Effector memory CD4-positive, alpha-beta T cell (primary cell): ENCODE measurements around the gene FTO.

Experiments
- DNase-seq, 3 donors: peaks; one replicate each; pipeline ENCODE4 v3.0.0-alpha.2; 2020
- H3K27ac ChIP-seq: 2 replicates; pipeline ENCODE4 v1.7.0; 2013; ENCODE audit warnings: mild to moderate bottlenecking, low read length, moderate library complexity; ENCODE audit not compliant: insufficient read depth, poor library complexity, severe bottlenecking
- H3K27me3 ChIP-seq: replicated peaks from 2 replicates; pipeline ENCODE4 v1.7.0; 2013; ENCODE audit warnings: mild to moderate bottlenecking, low read length; ENCODE audit not compliant: insufficient read depth, control insufficient read depth, poor library complexity, severe bottlenecking
- H3K36me3 ChIP-seq: 2 replicates; pipeline ENCODE4 v1.7.0; 2013; ENCODE audit warnings: mild to moderate bottlenecking, low read length, moderate library complexity; ENCODE audit not compliant: control insufficient read depth, insufficient read depth
- H3K4me1 ChIP-seq: 2 replicates; pipeline ENCODE4 v1.7.0; 2013; ENCODE audit warnings: low read length, mild to moderate bottlenecking; ENCODE audit not compliant: control insufficient read depth, insufficient read depth, poor library complexity, severe bottlenecking
- H3K4me3 ChIP-seq: 2 replicates; pipeline ENCODE4 v1.7.0; 2013; ENCODE audit warnings: low read length, low read depth, mild to moderate bottlenecking; ENCODE audit not compliant: insufficient read depth, poor library complexity, severe bottlenecking
- H3K9me3 ChIP-seq: 2 replicates; pipeline ENCODE4 v1.7.0; 2013; ENCODE audit warnings: mild to moderate bottlenecking, low read length, moderate library complexity; ENCODE audit not compliant: control insufficient read depth

Gene FTO

DNA sequence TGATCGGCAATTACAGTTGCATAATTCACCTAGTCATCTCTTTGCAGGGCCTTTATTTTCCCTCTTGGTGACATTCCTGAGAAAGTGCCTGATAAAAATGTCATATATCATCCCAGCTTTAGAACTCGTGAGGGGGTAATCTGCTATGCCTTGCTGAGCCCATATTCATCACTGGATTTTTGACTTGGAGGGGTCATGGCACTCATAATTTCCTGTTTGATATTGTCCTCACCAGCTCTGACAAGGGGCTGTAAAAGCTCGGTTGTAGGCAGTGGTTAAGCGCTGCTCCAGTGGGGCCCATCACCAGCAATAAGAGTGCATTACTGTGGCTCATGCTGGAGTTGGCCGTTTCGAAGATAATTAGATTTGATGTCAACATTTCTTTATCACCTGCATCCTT is 355.4 kb downstream of the FTO start:
- Histone ChIP-seq H3K9me3 (no peaks in the 10 kb centered on the region), H3K4me1 (no peaks in the 10 kb centered on the region), H3K27ac (no peak overlapping the region), H3K27me3 (no peaks in the 10 kb centered on the region), H3K36me3 (no peaks in the 10 kb centered on the region), H3K4me3 (no peak overlapping the region)
- DNase-seq: no peak

DNA sequence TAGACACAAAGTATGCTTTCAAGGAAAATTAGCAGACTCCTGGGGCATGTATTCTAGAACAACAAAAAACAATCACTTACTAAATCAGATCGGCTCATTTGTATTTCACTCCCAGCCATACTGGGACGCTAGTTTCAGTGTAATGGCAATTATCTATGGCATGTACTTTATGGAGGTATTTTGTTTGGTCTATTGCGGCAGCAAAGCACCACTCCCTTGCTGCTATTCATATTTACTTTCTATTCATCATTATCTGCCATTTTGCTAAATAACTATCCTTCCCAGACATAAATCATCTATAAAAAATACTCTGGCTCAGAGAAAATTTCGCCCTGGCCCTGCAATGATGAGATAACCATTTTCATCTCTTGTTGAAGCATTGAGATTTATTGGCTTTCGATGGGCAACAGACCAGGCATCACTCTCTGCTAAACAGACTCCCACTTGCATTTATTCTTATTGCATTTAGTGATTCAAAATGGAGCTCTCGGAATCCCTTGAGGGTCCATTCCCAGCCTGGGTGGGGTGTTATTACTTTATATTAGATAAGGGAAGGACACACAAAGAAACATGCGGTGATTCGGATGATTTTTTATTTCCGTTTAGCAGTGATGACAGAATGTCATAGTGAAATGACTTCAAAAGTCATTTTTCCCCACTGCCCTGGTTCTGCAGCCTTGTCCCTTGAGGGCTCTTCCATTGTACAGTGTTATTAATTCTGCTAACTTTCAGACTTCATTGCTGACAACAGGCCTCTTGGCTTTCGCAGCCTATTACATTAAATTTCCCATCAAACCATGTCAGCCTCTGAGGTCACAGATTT is 356.9 kb downstream of the FTO start:
- H3K27me3 ChIP-seq: no peaks in the 10 kb centered on the region
- H3K27ac ChIP-seq: no peak overlapping the region
- DNase-seq: no peak
- H3K4me1 ChIP-seq: no peaks in the 10 kb centered on the region
- H3K4me3 ChIP-seq: no peak overlapping the region
- H3K36me3 ChIP-seq: no peaks in the 10 kb centered on the region
- H3K9me3 ChIP-seq: no peaks in the 10 kb centered on the region

DNA sequence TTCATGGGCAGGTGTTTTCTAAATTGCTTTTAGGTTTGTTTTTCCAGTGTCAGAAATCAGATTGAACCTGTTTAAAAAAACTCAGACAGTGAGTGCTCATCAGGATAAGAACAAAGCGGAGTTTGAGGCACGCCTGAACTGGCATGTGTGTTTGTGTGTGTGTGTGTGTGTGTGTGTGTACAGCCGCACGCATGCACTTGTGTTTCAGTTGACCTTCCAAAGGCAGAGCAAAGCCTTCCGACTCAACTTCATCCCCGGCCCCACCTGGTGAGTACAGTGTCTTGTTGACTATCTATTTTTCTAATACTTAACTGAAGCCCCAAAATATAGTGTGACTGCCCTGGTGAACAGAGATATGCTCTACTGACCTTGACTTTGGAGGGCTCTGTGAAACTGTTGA is 357.5 kb downstream of the FTO start:
- no peaks in the 10 kb centered on the region for H3K9me3 ChIP-seq
- no peaks in the 10 kb centered on the region for H3K4me1 ChIP-seq
- no peaks in the 10 kb centered on the region for H3K27me3 ChIP-seq
- H3K4me3 ChIP-seq: no peak overlapping the region
- H3K36me3 ChIP-seq: no peaks in the 10 kb centered on the region
- no peak for DNase-seq
- no peak overlapping the region for H3K27ac ChIP-seq

DNA sequence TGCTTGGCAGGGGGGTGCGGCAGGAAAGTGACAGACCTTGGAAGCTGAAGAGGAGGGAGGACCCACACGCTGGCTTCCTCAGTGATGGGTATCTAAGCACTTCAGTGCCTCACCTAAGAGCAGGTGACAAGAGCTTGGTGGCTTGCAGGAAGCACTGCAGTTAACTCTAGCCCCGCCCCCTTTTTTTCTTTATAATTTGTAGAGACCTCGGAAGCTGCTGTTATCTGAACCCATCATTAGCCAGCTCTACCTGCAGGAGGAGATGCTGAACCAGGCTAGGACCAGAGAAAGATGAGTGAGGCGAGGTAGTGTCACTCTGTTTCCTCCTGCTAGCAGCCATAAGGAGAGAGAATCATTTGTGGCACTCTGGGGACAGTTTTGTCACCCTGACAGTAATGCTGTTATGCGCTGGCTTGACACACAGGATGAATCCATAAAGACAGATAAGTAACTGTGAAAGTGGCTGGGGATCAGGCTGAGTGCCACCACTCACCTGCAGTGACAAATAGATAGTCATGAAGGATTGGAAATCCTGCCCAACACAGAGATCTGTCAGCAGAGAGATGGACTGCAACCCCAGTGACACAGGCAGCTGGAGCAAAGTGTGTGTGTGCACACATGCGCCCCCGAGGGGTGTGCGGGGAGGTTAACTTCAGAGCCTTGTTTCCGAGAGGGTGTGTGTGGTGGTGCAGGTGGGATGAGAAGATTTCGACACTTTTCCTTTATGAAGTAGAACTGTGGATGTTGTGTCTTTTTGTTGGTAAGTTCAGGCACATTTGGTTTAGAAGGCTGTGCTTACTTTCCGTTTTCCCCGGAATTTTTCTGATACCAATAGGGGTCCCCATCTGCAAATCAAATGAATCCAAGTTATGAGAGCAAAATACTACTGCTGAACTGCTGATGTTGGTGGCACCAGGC is 358.7 kb downstream of the FTO start:
- DNase-seq: no peak
- H3K9me3 ChIP-seq: no peaks in the 10 kb centered on the region
- no peak overlapping the region for H3K4me3 ChIP-seq
- H3K4me1 ChIP-seq: no peaks in the 10 kb centered on the region
- H3K27ac ChIP-seq: no peak overlapping the region
- H3K27me3 ChIP-seq: no peaks in the 10 kb centered on the region
- H3K36me3 ChIP-seq: no peaks in the 10 kb centered on the region

DNA sequence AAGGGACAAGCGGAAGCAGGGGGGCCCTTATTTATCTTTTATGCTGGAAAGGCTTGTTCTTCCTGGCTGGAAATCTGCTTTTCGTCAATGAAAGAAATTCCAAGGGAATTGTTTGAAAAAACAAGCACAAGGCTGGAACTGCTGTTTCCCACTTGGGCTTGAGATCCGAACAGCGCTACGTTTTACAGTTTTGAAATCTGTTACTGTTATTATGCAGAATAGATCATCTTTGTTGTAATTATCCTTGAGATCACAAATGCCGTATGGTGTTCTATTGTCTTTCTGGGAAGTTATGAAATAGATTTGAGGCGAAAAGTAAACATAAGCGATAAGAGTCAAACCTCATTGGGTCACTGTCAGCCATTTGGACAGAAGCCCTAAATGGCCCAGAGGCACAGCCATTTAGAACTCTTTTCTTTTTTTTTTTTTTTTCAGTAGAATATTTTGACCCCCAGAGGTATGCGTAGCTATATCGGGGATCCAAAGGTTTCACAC is 359.4 kb downstream of the FTO start:
- no peaks in the 10 kb centered on the region for H3K27me3 ChIP-seq
- H3K4me1 ChIP-seq: no peaks in the 10 kb centered on the region
- H3K36me3 ChIP-seq: no peaks in the 10 kb centered on the region
- H3K27ac ChIP-seq: no peak overlapping the region
- no peaks in the 10 kb centered on the region for H3K9me3 ChIP-seq
- H3K4me3 ChIP-seq: no peak overlapping the region
- no peak for DNase-seq

DNA sequence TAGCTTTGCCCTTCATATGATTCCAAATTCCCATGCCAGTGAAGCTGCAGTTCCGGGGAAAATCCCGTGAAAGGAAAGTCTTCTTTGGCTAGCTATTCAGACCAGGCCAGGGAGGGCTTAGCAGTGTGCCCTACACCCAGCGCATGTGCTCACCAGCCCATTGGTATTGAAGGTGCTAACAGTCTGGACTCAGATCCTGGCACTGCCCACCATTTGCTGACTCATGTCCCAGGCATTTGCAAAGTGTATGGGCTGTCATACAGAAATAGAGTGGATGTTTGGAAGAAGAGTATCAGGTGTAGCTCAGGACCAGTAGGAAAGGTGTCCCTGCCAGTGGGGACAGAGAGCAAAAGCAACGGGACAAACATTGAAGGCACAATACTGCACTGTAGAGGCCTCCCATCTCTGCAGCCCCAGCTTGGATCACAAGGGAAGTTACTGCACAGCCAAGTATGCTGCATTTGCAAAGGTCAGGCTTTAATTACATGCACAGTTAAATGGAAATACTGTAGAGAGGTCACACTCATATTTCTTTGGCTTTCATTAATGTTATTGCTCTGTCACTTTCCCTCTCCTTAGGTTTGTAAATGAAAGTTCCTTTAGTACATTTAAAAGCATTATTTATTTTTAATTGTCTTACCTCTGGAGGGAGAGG is 362.6 kb downstream of the FTO start:
- no peak for DNase-seq
- H3K4me1 ChIP-seq: no peaks in the 10 kb centered on the region
- H3K27ac ChIP-seq: no peak overlapping the region
- no peak overlapping the region for H3K4me3 ChIP-seq
- no peaks in the 10 kb centered on the region for H3K27me3 ChIP-seq
- H3K9me3 ChIP-seq: no peaks in the 10 kb centered on the region
- no peaks in the 10 kb centered on the region for H3K36me3 ChIP-seq

DNA sequence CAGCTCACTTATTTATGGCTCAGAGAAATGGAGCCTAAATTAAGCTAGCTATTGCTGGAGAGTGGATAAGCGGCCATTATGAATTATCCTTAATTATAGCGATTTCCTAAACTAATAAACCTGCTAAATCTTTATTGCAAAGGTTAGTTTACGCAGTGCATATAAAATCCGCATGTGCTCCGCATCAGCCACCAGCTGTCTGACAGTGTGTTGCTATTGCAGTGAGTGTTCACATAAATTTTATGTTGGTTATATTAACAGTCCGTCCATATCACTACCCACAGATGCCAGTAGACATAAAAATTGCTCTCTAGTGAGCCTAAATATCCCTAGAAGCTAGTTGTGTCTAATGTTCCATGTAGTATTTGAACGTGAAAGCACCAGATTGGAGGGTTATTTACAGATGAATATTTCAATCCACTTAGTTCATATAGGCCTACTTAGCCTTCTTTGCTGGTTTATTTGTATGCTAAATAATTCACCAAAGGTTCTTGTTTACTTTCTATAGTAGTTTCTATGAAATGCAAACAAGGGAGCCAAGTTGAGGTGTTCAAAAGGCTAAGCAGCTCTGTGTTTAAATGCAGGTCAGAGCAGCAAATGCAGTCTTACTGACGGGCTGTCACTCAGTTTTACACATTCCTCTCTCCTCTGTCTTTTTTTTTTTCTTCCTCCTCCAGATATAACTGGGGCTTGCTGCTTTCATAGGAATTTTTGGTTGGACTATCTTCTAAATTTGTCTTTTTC is 363.5 kb downstream of the FTO start:
- DNase-seq: no peak
- Histone ChIP-seq H3K27ac (no peak overlapping the region), H3K9me3 (no peaks in the 10 kb centered on the region), H3K4me3 (no peak overlapping the region), H3K4me1 (no peaks in the 10 kb centered on the region), H3K27me3 (no peaks in the 10 kb centered on the region), H3K36me3 (no peaks in the 10 kb centered on the region)

DNA sequence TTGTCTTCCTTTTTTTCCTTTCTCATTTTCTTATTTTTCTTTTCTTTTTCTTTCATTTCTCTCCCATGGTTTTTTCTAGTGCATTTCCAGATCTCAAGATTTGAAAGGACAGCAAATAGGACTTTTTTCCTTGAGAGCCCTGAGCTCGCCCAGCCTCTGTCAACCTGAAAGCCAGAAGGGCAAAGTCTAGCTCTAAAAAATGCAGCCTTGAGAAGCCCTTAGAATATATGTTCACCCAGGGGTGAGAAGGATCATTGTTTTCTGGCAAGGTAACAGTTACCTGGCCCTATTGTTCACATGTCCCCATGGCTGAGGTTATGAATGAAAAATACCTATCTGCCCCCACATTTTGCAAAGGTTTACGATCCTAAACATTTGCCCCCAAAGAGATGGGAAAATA is 364.3 kb downstream of the FTO start:
- no peak for DNase-seq
- Histone ChIP-seq H3K4me1 (no peaks in the 10 kb centered on the region), H3K27me3 (no peaks in the 10 kb centered on the region), H3K36me3 (no peaks in the 10 kb centered on the region), H3K9me3 (no peaks in the 10 kb centered on the region), H3K4me3 (no peak overlapping the region), H3K27ac (no peak overlapping the region)

DNA sequence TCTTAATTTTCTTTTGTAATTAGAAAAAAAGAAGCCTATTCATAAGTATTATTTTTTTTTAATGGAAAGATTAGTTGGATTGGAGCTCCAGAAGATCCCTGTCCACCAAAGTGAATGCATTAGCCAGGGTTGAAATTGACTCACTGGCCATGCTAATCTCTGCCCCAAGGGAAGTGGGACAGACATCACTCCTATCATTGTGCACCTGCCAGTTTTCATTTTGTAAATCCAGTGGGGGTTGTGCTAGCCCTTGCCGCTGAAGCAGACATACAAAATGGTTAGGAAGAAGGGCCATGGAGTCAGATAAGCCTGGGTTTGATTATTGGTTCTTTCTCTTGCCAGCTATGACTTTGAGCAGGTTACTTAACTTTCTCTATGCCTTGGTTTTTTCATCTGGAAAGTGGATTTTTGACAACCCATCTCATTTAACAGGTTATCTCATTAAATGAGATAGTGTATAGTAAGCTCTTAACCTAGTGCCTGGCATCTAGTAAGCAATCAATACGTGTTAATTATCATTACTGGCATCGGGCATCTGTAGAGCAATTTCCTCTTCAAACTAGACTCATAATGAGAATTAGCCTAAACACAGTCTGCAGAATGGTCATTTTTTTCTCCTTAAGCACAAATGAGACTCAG is 365.8 kb downstream of the FTO start:
- Histone ChIP-seq H3K4me1 (no peaks in the 10 kb centered on the region), H3K27ac (no peak overlapping the region), H3K4me3 (no peak overlapping the region), H3K36me3 (no peaks in the 10 kb centered on the region), H3K9me3 (no peaks in the 10 kb centered on the region), H3K27me3 (no peaks in the 10 kb centered on the region)
- no peak for DNase-seq
